ENCODE measurements around the gene SMARCA1.

DNA sequence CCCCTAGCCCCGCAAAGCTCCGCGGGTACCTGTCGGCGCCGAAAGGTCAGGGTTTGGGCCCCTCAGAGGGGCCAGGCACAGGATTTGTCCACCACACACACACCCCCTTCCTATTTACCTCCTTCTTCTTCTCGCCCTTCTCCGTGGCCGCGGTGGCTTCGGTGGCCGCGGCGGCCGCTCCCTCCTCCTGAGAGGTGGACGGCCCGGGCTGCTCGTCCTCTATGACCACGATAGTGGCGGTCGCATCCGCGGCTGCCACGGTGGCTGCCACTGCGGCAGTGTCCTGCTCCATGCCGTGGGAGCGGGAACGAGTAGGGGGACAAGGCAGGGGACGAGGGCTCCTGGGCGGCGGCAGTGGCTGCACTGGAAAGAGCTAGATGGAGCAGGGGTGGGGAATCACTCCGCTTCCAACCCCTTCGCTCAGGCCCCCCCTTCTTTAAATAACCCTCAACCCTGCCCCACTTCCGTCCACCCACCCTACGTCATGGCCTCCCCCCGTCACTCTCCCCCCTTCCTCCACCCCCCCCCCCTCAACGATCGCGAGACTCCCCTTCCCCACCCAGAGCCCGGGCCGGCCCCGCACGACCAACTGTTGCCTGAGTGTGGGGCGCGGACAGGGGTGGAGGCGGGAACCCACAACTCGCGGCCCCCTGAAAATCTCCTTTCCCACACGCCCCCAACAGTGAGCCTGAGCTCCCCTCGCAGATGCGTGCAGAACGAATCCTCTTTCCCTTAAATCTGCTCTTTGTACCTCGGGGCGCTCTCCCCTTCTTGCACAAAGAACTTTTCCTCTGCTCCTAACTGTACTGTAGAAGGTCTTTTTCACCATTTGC is at the start of gene SMARCA1:
- TF ChIP-seq, protein P1, sequence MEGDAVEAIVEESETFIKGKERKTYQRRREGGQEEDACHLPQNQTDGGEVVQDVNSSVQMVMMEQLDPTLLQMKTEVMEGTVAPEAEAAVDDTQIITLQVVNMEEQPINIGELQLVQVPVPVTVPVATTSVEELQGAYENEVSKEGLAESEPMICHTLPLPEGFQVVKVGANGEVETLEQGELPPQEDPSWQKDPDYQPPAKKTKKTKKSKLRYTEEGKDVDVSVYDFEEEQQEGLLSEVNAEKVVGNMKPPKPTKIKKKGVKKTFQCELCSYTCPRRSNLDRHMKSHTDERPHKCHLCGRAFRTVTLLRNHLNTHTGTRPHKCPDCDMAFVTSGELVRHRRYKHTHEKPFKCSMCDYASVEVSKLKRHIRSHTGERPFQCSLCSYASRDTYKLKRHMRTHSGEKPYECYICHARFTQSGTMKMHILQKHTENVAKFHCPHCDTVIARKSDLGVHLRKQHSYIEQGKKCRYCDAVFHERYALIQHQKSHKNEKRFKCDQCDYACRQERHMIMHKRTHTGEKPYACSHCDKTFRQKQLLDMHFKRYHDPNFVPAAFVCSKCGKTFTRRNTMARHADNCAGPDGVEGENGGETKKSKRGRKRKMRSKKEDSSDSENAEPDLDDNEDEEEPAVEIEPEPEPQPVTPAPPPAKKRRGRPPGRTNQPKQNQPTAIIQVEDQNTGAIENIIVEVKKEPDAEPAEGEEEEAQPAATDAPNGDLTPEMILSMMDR (conservative IDR thresholded peaks at IDR 0.05; ENCODE audit: low read depth in 2 of 2) = no peak
- TF ChIP-seq POLR2AphosphoS5 (IDR thresholded peaks at IDR 0.05; ENCODE audit: low read depth) (peak; percentile 72), EZH2 (IDR thresholded peaks at IDR 0.05; ENCODE audit: low read depth, unreplicated experiment) (no peak)
